Subcutaneous adipose tissue (tissue), 4 donors: Measurements from ENCODE around the gene SGIP1. TPM values are rescaled to one million over a fixed set of nuclear protein-coding genes. Genes with fewer than 3 reads are reported as not detected.

ENCODE experiments used
- CTCF ChIP-seq: fragments of 450-650 bp; IDR thresholded peaks from one replicate; pipeline ENCODE4 v1.5.1; 2016; ENCODE audit warnings: low read depth, mild to moderate bottlenecking, control low read depth, antibody characterized with exemption, moderate library complexity
- total RNA-seq, 4 donors: library from RNA; depleted of rRNA; stranded (reverse); fragments of >200 nt; gene quantifications; one replicate each; pipeline ENCODE4 v1.1.0, GENCODE V29; 2016

SGIP1 gene
- total RNA-seq, 4 donors from 2014 or later, result 5.9 to 23.1 (median 18.0) TPM

DNA sequence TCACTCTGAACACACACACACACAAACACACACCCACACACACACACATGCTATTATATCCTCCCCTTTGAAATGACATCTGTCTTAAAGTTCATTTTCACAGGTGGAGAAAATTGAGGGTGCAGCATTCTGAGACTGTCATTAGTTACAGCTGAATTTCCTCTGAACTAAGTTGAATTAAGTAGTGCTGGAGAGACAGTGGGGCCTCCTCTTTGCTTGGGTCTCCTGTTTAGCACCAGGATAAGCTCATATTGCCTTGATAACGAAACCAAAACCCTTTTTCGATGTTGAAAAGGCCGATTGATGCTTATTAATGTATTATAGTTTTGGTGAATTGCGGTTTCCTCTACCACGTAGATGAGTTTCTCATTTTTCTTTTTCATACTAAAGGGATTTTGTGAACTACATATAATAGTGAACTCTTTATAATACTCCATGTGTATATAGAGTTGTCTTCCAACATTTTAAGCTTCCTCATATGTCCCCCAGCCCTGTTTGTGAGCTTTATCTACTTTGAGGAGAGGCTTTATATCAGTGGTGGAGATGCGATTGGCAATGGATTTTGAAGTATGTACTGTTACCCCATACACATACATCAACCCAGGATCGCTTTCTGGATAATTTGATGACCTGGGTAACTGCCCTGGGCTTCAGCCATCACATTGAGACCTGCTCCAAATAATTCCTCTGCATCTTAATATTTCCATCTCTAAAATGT, 235.7 kb downstream of the SGIP1 start:
- no peak for TF ChIP-seq CTCF

DNA sequence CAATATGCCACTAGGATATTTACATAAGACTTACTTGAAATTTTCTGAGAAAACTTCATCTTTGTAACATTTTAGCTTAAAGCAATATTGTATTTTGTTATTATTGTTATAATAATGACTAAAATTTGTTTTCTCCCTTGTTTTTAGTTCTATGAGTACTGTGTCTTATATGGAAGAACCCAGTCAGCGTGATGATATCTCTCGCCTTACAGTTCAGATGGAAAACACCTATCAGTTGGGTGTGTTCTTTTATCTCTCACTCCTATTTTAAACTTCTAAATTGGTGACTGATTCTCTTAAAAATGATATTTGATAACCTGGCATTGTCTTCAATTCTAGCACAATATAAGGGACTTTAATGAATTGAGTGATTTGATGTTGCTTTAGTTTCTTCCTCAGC, 236.3 kb downstream of the SGIP1 start:
- TF ChIP-seq CTCF, result no peak

DNA sequence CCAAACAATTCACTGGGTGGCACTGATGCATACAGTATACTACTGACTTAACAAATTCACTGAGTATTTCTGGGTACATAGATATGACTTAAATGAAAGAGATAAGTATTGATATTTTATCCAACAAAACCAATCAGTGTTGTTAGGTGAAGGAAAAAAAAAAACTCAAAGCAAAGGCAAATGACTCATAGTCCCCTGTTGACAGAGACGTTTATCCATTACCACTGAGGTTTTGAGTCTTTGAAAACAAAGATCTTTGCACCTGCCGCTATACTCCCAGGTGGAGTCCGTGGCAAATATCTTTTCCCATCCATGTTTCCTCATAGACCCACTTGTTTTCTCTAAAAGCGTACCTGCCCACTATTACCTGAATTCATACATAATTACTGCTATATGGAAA, 236.7 kb downstream of the SGIP1 start:
- no peak for TF ChIP-seq CTCF

- TF ChIP-seq CTCF, result no peak
Measured at GRCh38 chr1:66773227-66773626, 239.3 kb downstream of the SGIP1 start.

DNA sequence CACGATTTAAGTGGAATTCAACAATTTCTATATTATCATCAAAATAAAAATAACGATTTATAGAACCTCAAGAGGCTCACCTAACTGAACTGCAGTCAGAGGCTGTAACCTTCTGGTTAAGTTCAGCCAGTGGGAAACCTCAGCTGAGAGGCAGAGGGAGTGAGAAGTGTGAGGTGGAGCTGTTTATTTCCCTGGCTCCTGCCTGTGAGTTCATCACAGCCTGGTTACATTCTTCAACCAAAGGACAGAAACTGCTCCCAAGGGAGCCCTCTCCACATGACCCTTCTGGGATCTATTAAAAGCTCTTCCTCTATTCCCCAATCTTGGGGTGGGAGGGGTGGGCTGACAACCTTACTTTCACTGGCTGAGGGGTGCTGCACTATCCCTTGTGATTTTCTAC, 240.5 kb downstream of the SGIP1 start:
- TF ChIP-seq CTCF, result no peak

DNA sequence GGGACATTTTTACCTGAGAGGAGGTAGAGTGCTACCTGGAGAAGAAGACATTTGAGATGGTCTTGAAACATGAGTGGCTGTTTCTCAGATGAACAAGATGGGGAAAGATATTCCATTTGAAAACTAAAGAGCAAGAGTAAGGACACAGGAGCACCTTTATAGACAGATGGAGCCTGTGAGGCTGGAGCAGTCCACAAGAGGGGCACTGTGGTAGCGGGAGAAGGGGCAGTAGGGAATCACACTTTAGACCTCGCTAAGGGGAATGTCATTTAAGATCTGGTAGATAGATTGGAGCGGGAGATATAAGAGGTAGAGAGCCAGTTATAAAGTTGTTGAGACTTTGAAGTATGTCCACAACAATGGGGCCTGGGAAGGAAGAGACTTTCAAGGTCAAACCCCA, 241.7 kb downstream of the SGIP1 start:
- TF ChIP-seq CTCF, result no peak

GRCh38 chr1:66777831-66778230, 243.9 kb downstream of the SGIP1 start:
- TF ChIP-seq CTCF, result no peak
